PFSK-1 (cell line): ENCODE measurements around the gene FBXL16.

Source experiments
- FOXP2 ChIP-seq: optimal IDR thresholded peaks from 2 replicates; pipeline ENCODE3; 2011; ENCODE audit warnings: borderline replicate concordance, control low read depth, inconsistent platforms; ENCODE audit not compliant: insufficient read depth; ENCODE audit errors: extremely low read length, extremely low read depth
- POLR2AphosphoS5 ChIP-seq: IDR thresholded peaks from 2 replicates; pipeline ENCODE4 v1.6.1; 2012; ENCODE audit warnings: low read depth, mild to moderate bottlenecking, control low read depth, low read length, moderate library complexity
- REST ChIP-seq, 2 experiments: IDR thresholded peaks; 2 replicates each; pipeline versions ENCODE4 v1.6.1 to v1.8.0; 2011 to 2012; ENCODE audit warnings: low read depth in 2 of 2, low read length in 2 of 2, control low read depth in 1 of 2, inconsistent platforms in 1 of 2, mild to moderate bottlenecking in 1 of 2, moderate library complexity in 1 of 2; ENCODE audit not compliant: insufficient read depth in 1 of 2

DNA sequence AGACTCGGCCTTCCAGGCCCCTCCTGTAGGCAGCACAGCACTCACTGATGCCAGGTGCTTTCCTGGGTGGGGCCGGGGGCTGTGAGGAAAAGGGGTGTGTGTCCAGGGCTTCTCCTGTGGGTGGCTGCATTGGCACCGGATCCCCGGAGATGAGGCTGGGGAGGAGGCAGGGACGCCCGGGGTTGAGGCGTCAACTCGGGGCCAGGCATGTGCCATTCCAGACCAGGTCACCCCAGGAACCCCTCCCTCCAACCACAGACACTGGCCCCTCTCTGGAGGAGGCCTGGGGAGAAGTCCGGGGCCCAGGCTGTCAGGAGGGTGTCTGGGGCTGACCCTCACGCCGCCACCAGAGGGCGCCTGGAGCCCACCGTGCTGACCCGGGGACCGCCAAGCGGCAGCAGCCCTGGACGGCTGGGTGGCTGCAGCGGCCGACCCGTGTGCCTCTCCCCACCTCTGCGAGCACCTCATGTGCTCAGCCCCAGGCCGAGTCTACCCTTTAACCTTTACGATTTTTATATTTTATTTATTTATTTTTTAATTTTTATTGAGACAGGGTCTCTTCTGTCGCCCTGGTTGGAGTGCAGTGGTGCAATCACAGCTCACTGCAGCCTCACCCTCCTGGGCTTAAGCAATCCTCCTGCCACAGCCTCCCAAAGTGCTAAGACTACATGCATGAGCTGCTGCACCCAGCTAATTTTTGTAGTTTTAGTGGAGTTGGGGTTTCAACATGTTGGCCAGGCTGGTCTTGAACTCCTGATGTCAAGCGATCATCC is 6.1 kb upstream of the FBXL16 start:
- TF ChIP-seq REST (IDR thresholded peaks at IDR 0.05; ENCODE audit: insufficient read depth in 1 of 2, low read depth in 2 of 2, low read length in 2 of 2) (no peak), POLR2AphosphoS5 (no peak), FOXP2 (no peak)
